HCT116 (cell line): Measurements from ENCODE around the gene KRTAP10-9. TPM values are rescaled to one million over a fixed set of nuclear protein-coding genes. Genes with fewer than 3 reads are reported as not detected.

Source experiments
- ATAC-seq: fragments of 200-7000 bp; cut with Tn5 transposase; 2 replicates; pipeline ENCODE4 v1.9.1; 2020; ENCODE audit warnings: mild to moderate bottlenecking, moderate library complexity
- BruUV-seq: library from RNA; stranded (reverse); fragments of 400-500 nt; replicated peaks from 2 replicates; lab custom pipeline; 2021; lab: Mats Ljungman, UMichigan
- CTCF ChIA-PET: fragments of 300-600 bp; sonication (Branson Sonifier 250); formaldehyde crosslinking; loops from one replicate; lab custom pipeline; 2021; ENCODE audit warnings: antibody characterized with exemption; lab: Charles Lee
- POLR2A ChIA-PET: fragments of 300-600, 350-600 bp; sonication (Branson Sonifier 250); formaldehyde crosslinking; loops from one replicate; lab custom pipeline; 2021; ENCODE audit warnings: antibody characterized with exemption; lab: Charles Lee
- RAD21 ChIA-PET, 2 experiments: fragments of 300-600 bp; sonication (Branson Sonifier 250); formaldehyde crosslinking; loops; one replicate each; lab custom pipeline; 2023; ENCODE audit warnings: low total read pairs in 2 of 2; ENCODE audit not compliant: uncharacterized antibody in 2 of 2, unreplicated experiment in 2 of 2, low non-redundant PET in 1 of 2; lab: Charles Lee
- DNase-seq: peaks from one replicate; pipeline ENCODE4 v3.0.0-alpha.2; 2010; ENCODE audit warnings: low read depth, low spot score
- H2AFZ ChIP-seq: fragments of 200-600 bp; shearing (Covaris generic), sonication (generic); 2 replicates; pipeline ENCODE4 v1.6.1; 2017; ENCODE audit warnings: low read depth, mixed run types, mixed read lengths, antibody characterized with exemption, low read length; ENCODE audit not compliant: poor library complexity, severe bottlenecking
- H3K27ac ChIP-seq: 2 replicates; pipeline ENCODE4 v1.5.1; 2012; ENCODE audit warnings: low read depth, low read length
- H3K27me3 ChIP-seq: fragments of 200-600 bp; sonication (generic); 2 replicates; pipeline ENCODE4 v1.6.1; 2016; ENCODE audit warnings: mixed run types, low read length, mixed read lengths; ENCODE audit not compliant: insufficient read depth
- H3K36me3 ChIP-seq, 2 experiments: fragments of 200-500 bp in 1 of 2; fragments of 200-600 bp in 1 of 2; sonication (Bioruptor generic) in 1 of 2; sonication (generic) in 1 of 2; 2 replicates each; pipeline versions ENCODE4 v1.5.1 to v1.6.1; 2014 to 2016; ENCODE audit warnings: low read length in 2 of 2, inconsistent platforms in 1 of 2, mixed read lengths in 1 of 2, mixed run types in 1 of 2; ENCODE audit not compliant: insufficient read depth in 2 of 2, control insufficient read depth in 1 of 2
- H3K4me1 ChIP-seq, 2 experiments: fragments of 200-600 bp in 1 of 2; sonication (generic) in 1 of 2; 2 replicates each; pipeline versions ENCODE4 v1.5.1 to v1.6.1; 2012 to 2017; ENCODE audit warnings: low read length in 2 of 2, inconsistent platforms in 1 of 2, mild to moderate bottlenecking in 1 of 2, mixed read lengths in 1 of 2, mixed run types in 1 of 2, moderate library complexity in 1 of 2; ENCODE audit not compliant: insufficient read depth in 2 of 2, control insufficient read depth in 1 of 2
- H3K4me2 ChIP-seq: fragments of 200-600 bp; sonication (generic); 2 replicates; pipeline ENCODE4 v1.6.1; 2017; ENCODE audit warnings: mixed run types, low read length, mixed read lengths
- H3K4me3 ChIP-seq, 2 experiments: fragments of 200-600 bp in 1 of 2; sonication (generic) in 1 of 2; replicated peaks in 1 of 2; 2 replicates each; pipeline ENCODE4 v1.5.1; 2011 to 2016; ENCODE audit warnings: low read length in 2 of 2, control low read depth in 1 of 2, low read depth in 1 of 2, mild to moderate bottlenecking in 1 of 2, mixed read lengths in 1 of 2, mixed run types in 1 of 2
- H3K79me2 ChIP-seq: fragments of 200-600 bp; sonication (generic); 2 replicates; pipeline ENCODE4 v1.6.1; 2017; ENCODE audit warnings: mild to moderate bottlenecking, mixed run types, low read length, moderate library complexity, mixed read lengths; ENCODE audit not compliant: insufficient read depth
- H3K9ac ChIP-seq: fragments of 200-600 bp; sonication (generic); 2 replicates; pipeline ENCODE4 v1.6.1; 2016; ENCODE audit warnings: low read length, mixed read lengths
- H3K9me2 ChIP-seq: fragments of 200-600 bp; sonication (generic), shearing (Covaris generic); 2 replicates; pipeline ENCODE4 v1.6.1; 2017; ENCODE audit warnings: mixed run types, mild to moderate bottlenecking, moderate library complexity; ENCODE audit not compliant: insufficient read depth
- H3K9me3 ChIP-seq, 2 experiments: fragments of 200-500 bp in 1 of 2; fragments of 200-600 bp in 1 of 2; sonication (Bioruptor generic) in 1 of 2; sonication (generic) in 1 of 2; 2 replicates each; pipeline ENCODE4 v1.6.1; 2014 to 2017; ENCODE audit warnings: low read length in 2 of 2, mixed read lengths in 2 of 2, inconsistent platforms in 1 of 2, low read depth in 1 of 2, mild to moderate bottlenecking in 1 of 2, mixed run types in 1 of 2, moderate library complexity in 1 of 2; ENCODE audit not compliant: control insufficient read depth in 1 of 2, insufficient read depth in 1 of 2
- H4K20me1 ChIP-seq: fragments of 200-600 bp; sonication (generic), shearing (Covaris generic); 2 replicates; pipeline ENCODE4 v1.6.1; 2017; ENCODE audit warnings: mixed run types, mild to moderate bottlenecking, moderate library complexity; ENCODE audit not compliant: insufficient read depth
- ATF3 ChIP-seq: IDR thresholded peaks from 2 replicates; pipeline ENCODE4 v1.6.1; 2012
- CBX3 ChIP-seq: IDR thresholded peaks from 2 replicates; pipeline ENCODE4 v1.6.1; 2012; ENCODE audit warnings: low read depth
- CEBPB ChIP-seq: IDR thresholded peaks from 2 replicates; pipeline ENCODE4 v1.6.1; 2012; ENCODE audit warnings: low read depth
- CTCF ChIP-seq, 3 experiments: fragments of 200-600 bp in 1 of 3; sonication (generic) in 1 of 3; IDR thresholded peaks in 2 of 3; conservative IDR thresholded peaks in 1 of 3; 2 replicates each; pipeline ENCODE4 v1.5.1; 2012 to 2017; ENCODE audit warnings: low read depth in 2 of 3, low read length in 2 of 3, antibody characterized with exemption in 1 of 3, borderline replicate concordance in 1 of 3, control low read depth in 1 of 3, mild to moderate bottlenecking in 1 of 3, mixed read lengths in 1 of 3, mixed run types in 1 of 3, moderate library complexity in 1 of 3; ENCODE audit not compliant: insufficient read depth in 1 of 3
- ELF1 ChIP-seq: IDR thresholded peaks from 2 replicates; pipeline ENCODE4 v1.6.1; 2012; ENCODE audit warnings: low read depth, borderline replicate concordance
- FOSL1 ChIP-seq: IDR thresholded peaks from 2 replicates; pipeline ENCODE4 v1.6.1; 2012; ENCODE audit warnings: low read depth
- POLR2AphosphoS5 ChIP-seq: IDR thresholded peaks from 2 replicates; pipeline ENCODE4 v1.6.1; 2011; ENCODE audit warnings: mild to moderate bottlenecking, low read depth, low read length, moderate library complexity
- REST ChIP-seq: IDR thresholded peaks from 2 replicates; pipeline ENCODE4 v1.6.1; 2012; ENCODE audit warnings: low read depth
- SRF ChIP-seq: IDR thresholded peaks from 2 replicates; pipeline ENCODE4 v1.6.1; 2012; ENCODE audit warnings: low read depth
- ZFX ChIP-seq: fragments of 450-650 bp; IDR thresholded peaks from 2 replicates; pipeline ENCODE4 v1.6.1; 2017
- ZNF274 ChIP-seq: fragments of 200-500 bp; sonication (Bioruptor generic); IDR thresholded peaks from 2 replicates; pipeline ENCODE4 v1.6.1; 2014; ENCODE audit warnings: mild to moderate bottlenecking, low read depth, low read length, inconsistent platforms
- intact Hi-C: fragments of 100-400 bp; cut with micrococcal nuclease; formaldehyde crosslinking; loops from 2 replicates; pipeline ENCODE4 v1.10.0; 2022
- total RNA-seq: library from RNA; stranded (reverse); gene quantifications from one replicate; pipeline ENCODE4 v1.2.1, GENCODE V29; 2021; ENCODE audit not compliant: unreplicated experiment

KRTAP10-9 gene
- total RNA-seq, 1 experiment from 2014 or later: not detected

- RAD21 ChIA-PET: no interaction called here
- Histone ChIP-seq H3K4me1 (no peaks in the 10 kb centered on the region), H3K9ac (no peak overlapping the region)
- no peak for TF ChIP-seq SRF
- no peak for TF ChIP-seq CBX3
- TF ChIP-seq ZNF274: no peak
- no peak for TF ChIP-seq ZFX
- no peak for TF ChIP-seq ATF3
- no peak for TF ChIP-seq CEBPB
- TF ChIP-seq POLR2AphosphoS5: no peak
- TF ChIP-seq FOSL1: no peak
- no peak for TF ChIP-seq CTCF (IDR thresholded peaks at IDR 0.05 in 2 of 3, conservative IDR thresholded peaks at IDR 0.05 in 1 of 3; ENCODE audit: borderline replicate concordance in 1 of 3, insufficient read depth in 1 of 3, low read depth in 2 of 3, low read length in 2 of 3)
- TF ChIP-seq REST: no peak
- no peak for TF ChIP-seq ELF1
- TF ChIP-seq, all 23 proteins: peak for 0
- H4K20me1 ChIP-seq: no peaks in the 10 kb centered on the region
- H3K4me2 ChIP-seq: no peak overlapping the region
- H3K9me2 ChIP-seq: no peaks in the 10 kb centered on the region
- H3K27me3 ChIP-seq: no peaks in the 10 kb centered on the region
- no peaks in the 10 kb centered on the region for H3K79me2 ChIP-seq
- H3K36me3 ChIP-seq: no peaks in the 10 kb centered on the region
- ATAC-seq: no peak
- no peak overlapping the region for H3K4me3 ChIP-seq
- intact Hi-C loops: no loop called here
- no peaks in the 10 kb centered on the region for H3K9me3 ChIP-seq
- no peak for DNase-seq
- no peak overlapping the region for H3K27ac ChIP-seq
- CTCF ChIA-PET: no interaction called here
- BruUV-seq: no TSS peak
- POLR2A ChIA-PET: no interaction called here
- no peak overlapping the region for H2AFZ ChIP-seq
Measured at GRCh38 chr21:44658541-44658910, 31.6 kb downstream of the KRTAP10-9 start.
